ENCODE results near the gene ROBO1.

DNA sequence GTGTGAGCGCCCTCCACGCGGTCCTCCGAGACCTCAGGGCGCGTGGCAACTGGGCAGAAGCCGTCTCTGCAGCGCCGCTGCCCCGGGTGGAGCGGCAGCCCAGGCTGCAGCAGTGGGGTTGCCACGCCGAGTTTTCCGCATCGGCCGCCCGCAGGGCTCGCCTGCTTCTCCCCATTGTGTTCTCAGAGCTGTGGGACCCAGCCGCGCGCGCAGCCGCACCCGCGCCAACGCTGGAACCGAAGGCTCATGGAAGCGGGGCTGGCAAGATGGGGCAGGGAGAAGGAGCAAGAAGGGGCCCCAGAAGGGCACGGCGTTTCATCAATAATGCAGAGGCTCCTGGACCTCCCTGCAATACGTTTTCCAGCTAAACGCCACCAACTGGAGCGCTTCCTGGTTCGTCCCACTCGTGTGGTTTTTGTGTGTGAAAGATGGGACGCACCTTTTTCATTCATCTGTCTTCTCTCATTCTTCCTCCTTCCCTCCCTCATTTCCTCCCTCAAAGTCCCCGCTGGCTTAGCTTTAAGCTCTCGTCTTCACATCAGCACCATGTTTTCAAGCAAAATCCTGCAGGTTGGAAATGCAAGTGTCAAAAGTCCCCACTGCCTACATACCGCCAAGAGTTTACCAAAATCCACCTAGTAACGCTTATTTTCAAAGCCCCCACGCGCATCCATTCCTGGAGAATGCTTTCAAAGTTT is 1.2 kb downstream of the ROBO1 start:
- TF ChIP-seq, protein P1, sequence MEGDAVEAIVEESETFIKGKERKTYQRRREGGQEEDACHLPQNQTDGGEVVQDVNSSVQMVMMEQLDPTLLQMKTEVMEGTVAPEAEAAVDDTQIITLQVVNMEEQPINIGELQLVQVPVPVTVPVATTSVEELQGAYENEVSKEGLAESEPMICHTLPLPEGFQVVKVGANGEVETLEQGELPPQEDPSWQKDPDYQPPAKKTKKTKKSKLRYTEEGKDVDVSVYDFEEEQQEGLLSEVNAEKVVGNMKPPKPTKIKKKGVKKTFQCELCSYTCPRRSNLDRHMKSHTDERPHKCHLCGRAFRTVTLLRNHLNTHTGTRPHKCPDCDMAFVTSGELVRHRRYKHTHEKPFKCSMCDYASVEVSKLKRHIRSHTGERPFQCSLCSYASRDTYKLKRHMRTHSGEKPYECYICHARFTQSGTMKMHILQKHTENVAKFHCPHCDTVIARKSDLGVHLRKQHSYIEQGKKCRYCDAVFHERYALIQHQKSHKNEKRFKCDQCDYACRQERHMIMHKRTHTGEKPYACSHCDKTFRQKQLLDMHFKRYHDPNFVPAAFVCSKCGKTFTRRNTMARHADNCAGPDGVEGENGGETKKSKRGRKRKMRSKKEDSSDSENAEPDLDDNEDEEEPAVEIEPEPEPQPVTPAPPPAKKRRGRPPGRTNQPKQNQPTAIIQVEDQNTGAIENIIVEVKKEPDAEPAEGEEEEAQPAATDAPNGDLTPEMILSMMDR (IDR thresholded peaks at IDR 0.05) = no peak
- no peak for TF ChIP-seq POLR2A (IDR thresholded peaks at IDR 0.05)

All from vagina (tissue), 2 donors.